Activated naive CD8-positive, alpha-beta T cell treated with anti-CD3 and anti-CD28 coated beads, Interleukin-2, amount 50 U/mL, for 24 hours (primary cell): Measurements from ENCODE around the gene SMYD2.

Experiments used
- ATAC-seq: fragments of 150-1000 bp; cut with Tn5 transposase; one replicate; pipeline ENCODE4 v1.10.0; 2021
- DNase-seq: peaks from one replicate; pipeline ENCODE4 v3.0.0; 2021
- H3K27ac Mint-ChIP-seq: one replicate; pipeline ENCODE4 v1.8.0; 2021; ENCODE audit warnings: mild to moderate bottlenecking, mixed read lengths
- H3K27me3 Mint-ChIP-seq: one replicate; pipeline ENCODE4 v1.8.0; 2021; ENCODE audit warnings: mixed read lengths
- H3K36me3 Mint-ChIP-seq: one replicate; pipeline ENCODE4 v1.8.0; 2021; ENCODE audit warnings: low read depth, mixed read lengths
- H3K4me1 Mint-ChIP-seq: one replicate; pipeline ENCODE4 v1.8.0; 2021; ENCODE audit warnings: mixed read lengths
- H3K4me3 Mint-ChIP-seq: one replicate; pipeline ENCODE4 v1.8.0; 2021; ENCODE audit warnings: mild to moderate bottlenecking, moderate library complexity, mixed read lengths
- H3K9me3 Mint-ChIP-seq: one replicate; pipeline ENCODE4 v1.8.0; 2021; ENCODE audit warnings: mixed read lengths

SMYD2 gene

DNA sequence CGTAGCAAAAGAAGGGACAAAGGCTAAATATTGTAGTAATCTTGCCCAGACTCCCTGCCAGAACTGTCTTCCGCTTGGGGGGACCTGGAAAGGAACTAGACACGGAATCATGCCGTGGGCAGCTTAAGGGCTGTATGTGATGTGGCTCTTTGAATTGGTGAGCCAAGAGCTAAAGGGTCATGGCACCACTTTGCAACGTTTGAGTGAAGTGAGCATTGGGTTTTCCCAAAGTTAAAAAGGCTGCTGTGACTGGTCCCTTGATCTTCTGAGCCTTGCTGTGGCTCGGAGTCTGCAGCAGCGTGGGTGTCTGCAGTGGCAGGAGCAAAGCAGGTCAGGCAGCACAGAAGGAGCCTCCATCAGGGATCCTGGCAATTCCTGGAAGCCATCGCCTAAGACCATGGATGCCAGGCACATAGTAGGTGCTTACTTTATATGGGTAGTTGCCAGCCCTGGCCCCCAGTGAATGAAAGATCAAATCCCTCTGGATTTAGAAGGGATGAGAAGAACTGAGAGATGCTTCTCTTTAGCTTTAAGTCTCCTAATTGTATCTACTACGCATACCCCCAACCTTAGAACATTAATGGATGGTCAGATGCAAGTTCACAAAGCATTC, 1.8 kb downstream of the SMYD2 start:
- no peaks in the 10 kb centered on the region for H3K9me3 Mint-ChIP-seq
- H3K4me3 Mint-ChIP-seq = peak overlapping the region; percentile 83
- peaks cover 37% of the 10 kb centered on the region for H3K4me1 Mint-ChIP-seq
- H3K27ac Mint-ChIP-seq = peak overlapping the region; percentile 70
- no peaks in the 10 kb centered on the region for H3K27me3 Mint-ChIP-seq
- peaks cover 1% of the 10 kb centered on the region for H3K36me3 Mint-ChIP-seq
- peak; percentile 40 for ATAC-seq
- peak; percentile 26 for DNase-seq

DNA sequence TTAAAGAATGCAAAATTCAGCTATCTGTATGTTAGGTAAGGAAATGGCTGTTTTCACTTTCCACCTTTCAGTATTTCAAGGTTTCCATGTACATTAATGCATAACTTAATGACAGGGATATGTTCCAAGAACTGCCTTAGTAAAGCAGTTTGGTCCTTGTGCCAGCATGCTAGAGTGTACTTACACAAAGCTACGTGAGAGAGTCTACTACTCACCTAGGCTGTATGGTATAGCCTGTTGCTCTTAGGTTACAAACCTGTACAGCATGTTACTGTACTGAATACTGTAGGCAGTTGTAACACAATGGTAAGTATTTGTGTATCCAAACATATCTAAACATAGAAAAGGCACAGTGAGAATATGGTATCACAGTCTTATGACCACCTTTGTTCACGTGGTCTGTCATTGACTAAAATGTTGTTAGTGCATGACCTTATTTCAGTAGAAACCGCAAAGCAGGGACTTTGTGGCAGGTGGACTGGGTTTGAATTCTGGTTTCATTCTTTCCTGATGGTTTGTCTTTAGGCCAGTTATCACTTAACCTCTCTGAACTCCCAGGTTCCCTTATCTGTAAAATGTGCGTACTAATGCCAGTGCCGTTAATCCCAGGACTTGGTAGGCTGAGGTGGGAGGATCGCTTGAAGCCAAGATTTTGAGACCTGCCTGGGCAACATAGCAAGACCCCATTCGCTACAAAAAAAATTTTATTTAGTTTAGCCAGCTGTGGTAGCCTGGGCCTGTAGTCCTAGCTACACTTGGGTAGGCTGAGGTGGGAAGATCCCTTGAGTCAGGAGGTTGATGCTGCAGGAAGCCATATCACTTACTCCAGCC, 4.9 kb downstream of the SMYD2 start:
- DNase-seq (no peak), ATAC-seq (no peak)
- Mint-ChIP-seq H3K36me3 (peaks cover 18% of the 10 kb centered on the region), H3K4me3 (no peak overlapping the region), H3K9me3 (no peaks in the 10 kb centered on the region), H3K27me3 (no peaks in the 10 kb centered on the region), H3K27ac (no peak overlapping the region), H3K4me1 (peaks cover 44% of the 10 kb centered on the region)

DNA sequence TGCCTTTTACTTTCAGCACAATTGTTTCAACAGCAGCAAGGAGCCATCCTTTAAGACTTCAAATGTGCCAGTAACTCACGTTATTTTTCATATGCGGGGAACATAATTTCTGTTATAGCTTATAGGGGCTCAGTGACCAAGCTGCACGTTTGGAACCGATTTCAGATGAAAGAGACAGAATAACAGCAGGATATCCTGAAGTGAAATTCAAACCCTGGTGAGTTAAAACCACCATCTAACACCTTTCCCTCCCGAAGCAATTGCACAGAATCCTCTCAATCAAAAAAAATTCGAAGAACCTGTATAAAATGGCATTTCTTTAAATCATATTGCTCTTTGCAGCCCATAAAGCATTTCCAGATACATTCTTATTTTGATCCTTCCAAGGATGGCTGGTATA, 6.9 kb downstream of the SMYD2 start:
- Mint-ChIP-seq H3K27me3 (no peaks in the 10 kb centered on the region), H3K4me1 (peaks cover 40% of the 10 kb centered on the region), H3K36me3 (peaks cover 18% of the 10 kb centered on the region), H3K4me3 (no peak overlapping the region), H3K9me3 (no peaks in the 10 kb centered on the region), H3K27ac (no peak overlapping the region)
- no peak for DNase-seq
- ATAC-seq = no peak

DNA sequence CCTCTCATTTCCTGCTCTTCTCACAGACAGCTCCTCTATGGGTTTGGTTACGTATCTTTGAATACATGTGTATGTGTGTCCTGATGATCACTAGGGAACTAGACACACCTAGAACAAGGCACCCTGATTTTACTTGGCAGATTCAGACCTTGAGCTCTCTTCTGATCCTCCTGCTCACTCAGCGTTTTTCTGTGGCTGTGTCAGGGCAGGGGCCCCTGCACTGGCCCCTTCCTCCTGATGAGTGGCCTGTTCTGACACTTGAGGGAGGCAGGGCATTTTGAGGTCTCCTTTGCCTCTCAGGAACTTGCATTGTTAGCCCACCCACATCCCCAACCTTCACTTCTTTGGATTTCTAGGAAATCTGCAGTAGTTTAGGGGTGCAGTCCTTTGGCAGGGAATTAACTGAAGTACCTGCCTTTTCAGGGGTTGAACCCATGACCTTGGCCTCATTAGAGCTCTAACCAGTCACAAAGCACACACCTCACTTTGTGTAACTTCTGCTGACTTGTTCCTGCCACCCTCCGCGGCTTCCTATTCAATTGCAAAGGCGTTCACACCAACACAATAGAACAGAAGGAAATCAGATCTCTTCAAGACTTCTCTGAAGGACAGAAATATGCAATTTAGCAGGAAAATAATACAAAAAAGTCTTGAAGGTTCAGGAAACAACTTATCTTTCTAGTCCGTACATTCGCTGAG, 8.8 kb downstream of the SMYD2 start:
- DNase-seq (no peak), ATAC-seq (no peak)
- Mint-ChIP-seq H3K27me3 (no peaks in the 10 kb centered on the region), H3K4me3 (no peak overlapping the region), H3K36me3 (peaks cover 18% of the 10 kb centered on the region), H3K27ac (no peak overlapping the region), H3K4me1 (peaks cover 31% of the 10 kb centered on the region), H3K9me3 (no peaks in the 10 kb centered on the region)

DNA sequence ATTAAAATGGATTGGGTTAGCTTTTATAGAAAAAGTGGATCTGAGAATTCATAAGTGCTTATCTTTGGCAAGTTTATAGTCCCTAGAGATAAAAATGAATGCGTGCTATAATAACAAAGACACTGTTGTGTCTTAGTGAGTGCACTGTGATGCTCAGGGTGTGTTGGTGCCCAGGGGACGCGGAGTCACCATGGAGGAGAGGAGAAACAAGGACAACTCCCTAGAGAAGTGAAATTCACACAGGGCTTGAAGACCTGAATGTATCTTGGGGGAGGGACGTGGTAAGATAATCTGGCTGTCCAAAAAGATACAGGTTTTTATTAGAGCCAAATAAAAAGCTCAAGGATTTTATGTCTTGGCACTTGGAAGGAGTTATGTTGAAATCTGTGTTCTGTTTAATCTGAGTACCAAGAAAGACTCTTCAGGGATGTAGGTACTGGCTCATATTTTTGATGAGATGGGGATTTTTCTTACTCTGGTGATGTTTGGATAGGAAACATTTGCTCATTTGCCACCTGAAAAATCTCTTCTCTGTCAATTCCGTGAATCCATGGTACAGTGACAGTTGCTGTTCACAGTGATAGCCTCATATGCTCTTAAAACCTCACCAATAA, 9.6 kb downstream of the SMYD2 start:
- peaks cover 26% of the 10 kb centered on the region for H3K4me1 Mint-ChIP-seq
- ATAC-seq = no peak
- no peaks in the 10 kb centered on the region for H3K27me3 Mint-ChIP-seq
- H3K27ac Mint-ChIP-seq = no peak overlapping the region
- no peak overlapping the region for H3K4me3 Mint-ChIP-seq
- no peak for DNase-seq
- peaks cover 18% of the 10 kb centered on the region for H3K36me3 Mint-ChIP-seq
- H3K9me3 Mint-ChIP-seq = no peaks in the 10 kb centered on the region

DNA sequence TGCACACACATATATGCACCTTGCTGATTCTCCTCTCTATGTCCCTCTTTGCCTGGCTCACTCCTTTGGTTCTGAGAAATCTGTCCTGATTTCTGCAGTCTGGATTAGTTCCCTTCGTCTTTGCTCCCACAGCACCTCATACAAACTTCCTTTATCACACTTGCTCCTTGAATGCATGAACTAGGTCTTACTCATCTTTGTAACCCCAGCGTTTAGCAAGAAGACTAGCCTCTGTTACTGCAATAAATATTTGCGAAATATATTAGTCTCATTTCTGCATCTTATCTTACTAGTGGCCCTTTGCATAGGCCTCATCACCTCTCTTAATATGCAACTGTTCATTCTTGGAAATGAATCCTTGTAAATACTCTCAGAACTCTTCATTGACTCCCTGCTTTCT, 11.4 kb downstream of the SMYD2 start:
- peaks cover 28% of the 10 kb centered on the region for H3K4me1 Mint-ChIP-seq
- H3K9me3 Mint-ChIP-seq = no peaks in the 10 kb centered on the region
- H3K36me3 Mint-ChIP-seq = peaks cover 22% of the 10 kb centered on the region

DNA sequence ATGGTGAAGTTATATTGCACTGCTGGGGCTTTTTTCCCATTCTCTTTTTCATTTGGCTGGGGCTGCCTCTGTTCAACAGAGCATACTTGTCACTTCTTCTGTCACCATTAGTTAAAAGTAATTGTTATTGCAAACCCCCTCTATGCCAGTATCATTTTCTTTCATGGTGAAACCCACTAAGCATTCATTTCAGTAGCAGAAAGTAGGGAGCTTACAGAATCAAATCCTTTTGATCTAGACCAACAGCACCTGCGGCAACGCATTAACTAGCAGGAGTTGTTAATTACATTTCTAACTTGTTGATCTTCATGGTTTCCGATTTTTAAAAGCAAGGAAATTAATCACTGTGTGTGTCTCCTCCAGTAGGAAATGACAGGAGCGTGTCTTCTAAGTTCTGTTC, 15.0 kb downstream of the SMYD2 start:
- Mint-ChIP-seq H3K27ac (no peak overlapping the region), H3K4me3 (no peak overlapping the region), H3K4me1 (peaks cover 12% of the 10 kb centered on the region), H3K27me3 (no peaks in the 10 kb centered on the region), H3K36me3 (peaks cover 4% of the 10 kb centered on the region), H3K9me3 (no peaks in the 10 kb centered on the region)
- ATAC-seq (no peak), DNase-seq (no peak)

More for the DNA sequence above, 11.4 kb downstream of the SMYD2 start:
- Mint-ChIP-seq H3K27me3 (no peaks in the 10 kb centered on the region), H3K27ac (no peak overlapping the region), H3K4me3 (no peak overlapping the region)
- DNase-seq = no peak
- no peak for ATAC-seq

DNA sequence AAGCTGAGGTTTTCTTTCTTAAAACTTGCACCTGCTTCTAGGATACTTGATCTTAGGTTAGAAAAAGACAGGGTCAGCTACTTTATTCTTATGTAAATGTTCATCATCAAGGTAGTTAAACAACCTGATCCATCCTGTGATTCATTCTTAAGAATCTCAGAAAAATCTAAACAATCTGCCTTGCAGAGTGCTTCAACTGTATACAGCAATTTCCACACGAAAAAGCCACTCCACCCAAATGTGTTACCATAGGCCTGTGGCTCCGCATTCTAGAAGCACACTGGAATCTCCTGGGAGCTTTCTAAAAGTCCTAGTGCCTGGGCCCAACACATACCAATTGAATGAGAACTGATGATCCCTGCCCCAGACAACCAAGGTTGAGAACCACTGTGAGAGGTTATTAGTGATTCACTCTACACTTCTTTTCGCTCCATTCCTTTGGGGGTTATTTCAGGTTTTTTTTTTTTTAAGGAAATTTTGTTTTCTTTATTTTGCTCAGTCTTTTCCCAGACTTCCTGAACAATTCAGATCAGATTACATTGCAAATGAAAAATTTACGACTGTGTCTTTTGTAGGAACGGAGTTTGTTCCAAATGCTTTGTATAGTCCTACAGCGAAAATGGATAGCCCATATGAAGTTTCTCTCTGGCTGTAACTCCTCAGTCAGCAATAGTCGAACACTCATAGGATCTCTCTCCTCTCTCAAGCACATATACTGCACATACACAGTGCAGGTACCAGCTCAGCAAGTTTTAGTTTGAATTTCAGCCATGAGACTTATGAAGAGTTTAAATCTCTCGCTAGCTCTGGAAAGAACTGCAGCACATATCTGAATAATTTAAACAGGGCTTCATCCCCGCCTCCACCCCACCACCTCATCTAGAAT, 16.1 kb downstream of the SMYD2 start:
- no peak for DNase-seq
- Mint-ChIP-seq H3K4me1 (peaks cover 14% of the 10 kb centered on the region), H3K4me3 (no peak overlapping the region), H3K9me3 (no peaks in the 10 kb centered on the region), H3K27ac (no peak overlapping the region), H3K36me3 (peaks cover 4% of the 10 kb centered on the region), H3K27me3 (no peaks in the 10 kb centered on the region)
- ATAC-seq = no peak

DNA sequence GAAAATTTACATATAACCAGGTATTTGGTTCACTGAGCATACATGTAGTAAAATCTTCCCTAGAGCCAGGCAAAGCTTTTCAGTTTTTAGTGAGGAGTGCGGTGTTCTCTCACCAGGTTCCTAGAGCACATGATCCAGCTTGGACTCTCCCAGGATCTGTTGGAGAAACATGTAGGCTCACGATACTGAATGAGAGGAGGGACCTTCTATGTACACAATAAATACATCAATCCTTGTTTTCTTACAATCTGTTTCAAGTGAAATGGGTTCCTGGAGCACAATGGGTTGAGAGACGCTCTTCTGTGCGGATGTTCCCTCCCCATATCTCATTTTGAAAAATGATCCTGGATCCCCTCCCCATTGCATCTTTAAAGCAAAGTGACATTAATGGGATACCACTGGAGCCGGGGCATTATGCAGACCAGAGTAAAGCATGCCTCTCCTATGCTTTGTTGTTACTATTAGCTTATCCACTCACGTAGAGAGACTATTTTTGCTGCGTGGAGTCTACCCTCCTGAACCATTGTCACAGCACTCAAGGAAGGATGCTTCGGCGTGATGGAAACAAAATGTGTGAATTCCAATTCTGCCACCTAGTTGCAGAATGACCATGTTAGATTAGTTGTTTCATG, 19.3 kb downstream of the SMYD2 start:
- peaks cover 4% of the 10 kb centered on the region for H3K36me3 Mint-ChIP-seq
- no peak for ATAC-seq
- H3K27ac Mint-ChIP-seq = no peak overlapping the region
- no peak overlapping the region for H3K4me3 Mint-ChIP-seq
- H3K9me3 Mint-ChIP-seq = no peaks in the 10 kb centered on the region
- H3K4me1 Mint-ChIP-seq = peaks cover 17% of the 10 kb centered on the region
- no peaks in the 10 kb centered on the region for H3K27me3 Mint-ChIP-seq
- no peak for DNase-seq

DNA sequence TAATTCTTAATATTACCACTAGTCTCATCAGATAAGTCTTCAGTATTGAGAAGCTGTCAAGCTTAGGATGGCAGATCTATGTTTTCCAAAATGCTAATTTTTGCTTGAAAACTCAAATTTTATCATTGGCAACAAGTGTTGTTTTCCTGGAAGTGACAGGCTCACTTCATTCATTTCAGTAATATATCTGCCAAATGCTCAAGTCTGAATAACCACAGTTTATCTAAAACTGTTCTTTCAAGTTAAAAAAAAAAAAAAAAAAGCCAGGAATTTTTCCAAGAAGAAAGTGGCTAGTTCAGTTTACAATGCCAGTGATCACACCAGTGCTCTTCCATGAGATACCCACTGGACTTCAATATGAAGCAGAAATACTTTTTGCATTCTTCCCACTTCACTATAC, 20.6 kb downstream of the SMYD2 start:
- no peak for DNase-seq
- peaks cover 13% of the 10 kb centered on the region for H3K4me1 Mint-ChIP-seq
- H3K27me3 Mint-ChIP-seq = no peaks in the 10 kb centered on the region
- no peak overlapping the region for H3K4me3 Mint-ChIP-seq
- ATAC-seq = no peak
- H3K36me3 Mint-ChIP-seq = peaks cover 1% of the 10 kb centered on the region
- H3K9me3 Mint-ChIP-seq = no peaks in the 10 kb centered on the region
- H3K27ac Mint-ChIP-seq = no peak overlapping the region

DNA sequence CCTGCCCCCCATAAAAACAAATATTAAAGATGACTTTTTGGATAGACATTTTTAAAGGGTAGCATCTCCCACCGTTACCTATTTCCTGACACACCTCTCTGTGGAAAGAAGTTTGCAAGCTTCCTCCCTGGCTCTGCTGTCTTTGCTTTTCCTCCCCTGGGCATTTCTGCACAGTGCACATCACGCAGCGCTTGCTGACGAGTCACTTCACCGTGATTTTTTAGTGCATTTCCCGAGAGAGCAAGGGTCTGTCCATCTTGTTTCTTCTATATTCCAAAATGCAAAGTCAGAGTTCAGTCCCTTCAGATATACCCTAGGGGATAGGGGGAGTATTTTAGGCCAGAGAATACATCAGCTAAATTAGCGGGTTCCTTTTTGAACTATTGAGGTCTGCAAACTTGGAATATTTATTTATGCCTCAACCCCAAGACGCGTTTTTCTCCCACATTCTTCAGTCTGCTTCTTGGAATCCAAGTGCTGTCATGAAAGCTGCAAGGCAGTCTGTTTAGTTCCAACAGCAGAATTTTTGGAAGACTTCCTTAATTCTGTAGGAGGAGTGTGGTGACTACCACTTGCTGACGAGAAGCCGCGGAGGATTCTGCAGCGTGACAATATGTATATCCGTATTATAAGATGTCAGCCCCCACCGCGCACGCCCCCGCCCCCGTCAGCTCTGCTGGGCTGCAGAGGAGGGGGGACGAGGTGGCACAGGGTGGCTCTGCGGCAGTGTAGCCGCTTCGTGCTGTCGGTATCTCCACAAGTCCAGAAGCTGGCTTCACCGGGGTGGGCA, 22.4 kb downstream of the SMYD2 start:
- Mint-ChIP-seq H3K9me3 (no peaks in the 10 kb centered on the region), H3K4me1 (peaks cover 12% of the 10 kb centered on the region), H3K27ac (no peak overlapping the region), H3K27me3 (no peaks in the 10 kb centered on the region), H3K36me3 (no peaks in the 10 kb centered on the region), H3K4me3 (no peak overlapping the region)
- ATAC-seq = no peak
- no peak for DNase-seq

DNA sequence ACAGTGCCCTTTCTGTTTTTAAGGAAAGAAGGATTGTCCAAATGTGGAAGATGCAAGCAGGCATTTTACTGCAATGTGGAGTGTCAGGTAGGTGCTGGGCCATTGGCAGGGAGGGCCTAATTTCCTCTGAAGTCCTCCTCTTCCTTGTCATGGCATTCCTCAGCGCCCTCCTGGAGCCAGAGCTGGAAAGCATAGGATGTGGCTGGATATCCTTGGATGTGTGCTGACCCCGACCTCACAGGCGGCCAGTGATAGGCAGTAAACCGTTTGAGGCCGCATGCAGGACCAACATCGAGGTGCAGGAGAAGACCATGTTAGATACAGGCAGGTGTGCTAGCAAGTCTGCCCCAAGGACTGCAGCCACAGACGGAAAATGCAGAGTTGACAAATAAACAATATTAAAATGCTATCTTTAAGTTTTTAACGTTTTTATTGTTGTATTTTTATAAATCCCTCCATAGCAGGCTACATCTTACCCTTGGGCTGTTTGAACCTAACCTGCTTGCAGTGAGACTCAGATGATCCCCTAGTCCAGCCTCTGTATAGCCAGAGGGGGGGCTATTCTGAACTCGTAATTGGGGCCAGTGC, 24.3 kb downstream of the SMYD2 start:
- Mint-ChIP-seq H3K9me3 (no peaks in the 10 kb centered on the region), H3K27ac (no peak overlapping the region)

DNA sequence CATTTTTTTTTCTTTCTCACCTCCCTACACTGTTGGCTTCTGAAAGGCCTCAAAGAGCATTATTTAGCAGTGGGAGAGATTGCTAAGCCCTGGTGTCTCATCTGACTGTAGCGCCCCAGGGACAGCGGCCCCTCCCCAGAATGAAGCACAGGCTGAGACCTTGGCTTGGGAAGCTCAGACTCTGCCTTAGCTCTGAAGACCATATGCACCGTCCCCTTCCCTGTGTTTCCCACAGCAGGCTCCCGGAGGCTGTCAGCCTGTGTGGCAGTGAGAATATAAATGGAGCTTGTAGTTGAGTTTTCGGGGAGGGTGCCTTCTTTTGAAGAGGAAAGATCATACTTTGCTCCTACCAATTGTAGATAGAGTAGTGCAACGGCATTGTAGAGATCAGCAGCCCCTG, 25.3 kb downstream of the SMYD2 start:
- no peak for ATAC-seq
- H3K9me3 Mint-ChIP-seq = no peaks in the 10 kb centered on the region
- DNase-seq = no peak
- H3K27me3 Mint-ChIP-seq = no peaks in the 10 kb centered on the region
- H3K4me1 Mint-ChIP-seq = peaks cover 32% of the 10 kb centered on the region
- no peak overlapping the region for H3K27ac Mint-ChIP-seq
- H3K36me3 Mint-ChIP-seq = no peaks in the 10 kb centered on the region
- H3K4me3 Mint-ChIP-seq = no peak overlapping the region

More for the DNA sequence above, 24.3 kb downstream of the SMYD2 start:
- Mint-ChIP-seq H3K36me3 (no peaks in the 10 kb centered on the region), H3K27me3 (no peaks in the 10 kb centered on the region), H3K4me3 (no peak overlapping the region), H3K4me1 (peaks cover 26% of the 10 kb centered on the region)
- DNase-seq (no peak), ATAC-seq (no peak)
